ENCODE results near the gene DISC1. TPM values are rescaled to one million over a fixed set of nuclear protein-coding genes. Genes with fewer than 3 reads are reported as not detected.

DISC1 gene
- total RNA-seq, 4 donors from 2014 or later, result 7.1 to 33.4 (median 14.9) TPM

DNA sequence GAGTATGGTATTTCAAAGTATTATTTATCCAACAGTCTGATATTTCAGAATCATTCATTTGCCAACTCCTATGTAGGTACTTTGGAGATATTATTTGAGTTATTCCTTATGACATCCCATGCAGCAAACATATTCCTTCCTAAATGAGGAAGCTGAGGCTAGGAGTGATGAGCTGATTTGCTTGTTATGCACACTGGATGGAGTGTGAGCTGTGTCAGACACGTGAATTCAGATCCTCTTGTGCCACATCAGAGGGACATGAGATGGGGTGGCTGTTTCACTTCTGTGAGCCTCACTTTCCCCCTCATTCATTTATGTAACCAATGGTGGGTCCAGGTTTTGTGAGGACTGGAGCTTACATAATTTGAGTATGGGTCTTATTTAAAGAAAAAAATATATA lies 215.9 kb downstream of the DISC1 start:
- TF ChIP-seq, protein P1, sequence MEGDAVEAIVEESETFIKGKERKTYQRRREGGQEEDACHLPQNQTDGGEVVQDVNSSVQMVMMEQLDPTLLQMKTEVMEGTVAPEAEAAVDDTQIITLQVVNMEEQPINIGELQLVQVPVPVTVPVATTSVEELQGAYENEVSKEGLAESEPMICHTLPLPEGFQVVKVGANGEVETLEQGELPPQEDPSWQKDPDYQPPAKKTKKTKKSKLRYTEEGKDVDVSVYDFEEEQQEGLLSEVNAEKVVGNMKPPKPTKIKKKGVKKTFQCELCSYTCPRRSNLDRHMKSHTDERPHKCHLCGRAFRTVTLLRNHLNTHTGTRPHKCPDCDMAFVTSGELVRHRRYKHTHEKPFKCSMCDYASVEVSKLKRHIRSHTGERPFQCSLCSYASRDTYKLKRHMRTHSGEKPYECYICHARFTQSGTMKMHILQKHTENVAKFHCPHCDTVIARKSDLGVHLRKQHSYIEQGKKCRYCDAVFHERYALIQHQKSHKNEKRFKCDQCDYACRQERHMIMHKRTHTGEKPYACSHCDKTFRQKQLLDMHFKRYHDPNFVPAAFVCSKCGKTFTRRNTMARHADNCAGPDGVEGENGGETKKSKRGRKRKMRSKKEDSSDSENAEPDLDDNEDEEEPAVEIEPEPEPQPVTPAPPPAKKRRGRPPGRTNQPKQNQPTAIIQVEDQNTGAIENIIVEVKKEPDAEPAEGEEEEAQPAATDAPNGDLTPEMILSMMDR (IDR thresholded peaks at IDR 0.05), result no peak
- no peak for TF ChIP-seq POLR2A (IDR thresholded peaks at IDR 0.05)
- intact Hi-C loops (cut with DNase I; ENCODE audit: low total_unique reads), result no loop called here

GRCh38 chr1:231844986-231845502 lies 218.5 kb downstream of the DISC1 start:
- no peak for DNase-seq
- no peak overlapping the region for H3K4me3 ChIP-seq
- intact Hi-C loops (cut with DNase I; ENCODE audit: low total_unique reads), result no loop called here
- no peaks in the 10 kb centered on the region for H3K27me3 ChIP-seq
- H3K9me3 ChIP-seq, result no peaks in the 10 kb centered on the region
- H3K36me3 ChIP-seq, result no peaks in the 10 kb centered on the region
- H3K4me1 ChIP-seq, result no peaks in the 10 kb centered on the region
- no peak overlapping the region for H3K27ac ChIP-seq
- TF ChIP-seq, protein P1 (IDR thresholded peaks at IDR 0.05), result no peak
- TF ChIP-seq POLR2A (IDR thresholded peaks at IDR 0.05), result no peak

More for the DNA sequence above, 215.9 kb downstream of the DISC1 start:
- Histone ChIP-seq H3K27me3 (no peaks in the 10 kb centered on the region), H3K9me3 (no peaks in the 10 kb centered on the region), H3K27ac (no peak overlapping the region), H3K4me1 (no peaks in the 10 kb centered on the region), H3K4me3 (no peak overlapping the region), H3K36me3 (no peaks in the 10 kb centered on the region)
- no peak for DNase-seq

GRCh38 chr1:231847612-231848397 lies 221.2 kb downstream of the DISC1 start:
- TF ChIP-seq POLR2A (IDR thresholded peaks at IDR 0.05), result no peak
- TF ChIP-seq, protein P1 (IDR thresholded peaks at IDR 0.05), result no peak
- H3K27ac ChIP-seq, result no peak overlapping the region
- no peak overlapping the region for H3K4me3 ChIP-seq
- no peaks in the 10 kb centered on the region for H3K4me1 ChIP-seq
- no peaks in the 10 kb centered on the region for H3K9me3 ChIP-seq
- DNase-seq, result no peak
- intact Hi-C loops (cut with DNase I; ENCODE audit: low total_unique reads), result no loop called here
- H3K27me3 ChIP-seq, result no peaks in the 10 kb centered on the region
- H3K36me3 ChIP-seq, result no peaks in the 10 kb centered on the region

DNA sequence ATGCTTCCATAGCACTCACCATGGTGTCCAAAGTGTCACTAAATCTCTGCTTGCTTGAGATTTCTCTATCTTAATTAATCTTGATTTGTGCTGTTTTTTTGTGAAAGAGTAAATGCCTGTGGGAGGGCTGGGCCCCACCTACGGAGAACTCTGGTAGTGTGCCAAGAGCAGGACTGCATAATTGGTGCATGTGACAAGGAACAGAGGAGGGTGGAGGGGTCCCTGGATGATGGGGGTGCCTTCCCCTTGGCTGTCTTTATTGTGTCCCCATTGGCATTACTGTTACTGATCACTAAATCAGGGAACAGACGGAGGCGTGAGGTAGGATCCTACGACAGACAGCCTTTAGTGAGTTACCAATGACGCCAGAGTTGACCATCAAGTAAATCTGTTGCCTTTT lies 223.4 kb downstream of the DISC1 start:
- Histone ChIP-seq H3K27ac (no peak overlapping the region), H3K36me3 (no peaks in the 10 kb centered on the region), H3K27me3 (no peaks in the 10 kb centered on the region), H3K9me3 (no peaks in the 10 kb centered on the region), H3K4me3 (no peak overlapping the region), H3K4me1 (no peaks in the 10 kb centered on the region)
- no peak for DNase-seq
- intact Hi-C loops (cut with DNase I; ENCODE audit: low total_unique reads), result no loop called here
- no peak for TF ChIP-seq POLR2A (IDR thresholded peaks at IDR 0.05)
- TF ChIP-seq, protein P1 (IDR thresholded peaks at IDR 0.05), result no peak

GRCh38 chr1:231850786-231851185 lies 224.2 kb downstream of the DISC1 start:
- Histone ChIP-seq H3K4me3 (no peak overlapping the region), H3K9me3 (no peaks in the 10 kb centered on the region), H3K36me3 (no peaks in the 10 kb centered on the region), H3K27ac (no peak overlapping the region), H3K27me3 (no peaks in the 10 kb centered on the region), H3K4me1 (no peaks in the 10 kb centered on the region)
- intact Hi-C loops (cut with DNase I; ENCODE audit: low total_unique reads), result no loop called here
- TF ChIP-seq, protein P1 (IDR thresholded peaks at IDR 0.05), result no peak
- no peak for TF ChIP-seq POLR2A (IDR thresholded peaks at IDR 0.05)
- DNase-seq, result no peak

All from uterus (tissue), 4 donors.